Measurements from ENCODE around the gene CIT.

DNA sequence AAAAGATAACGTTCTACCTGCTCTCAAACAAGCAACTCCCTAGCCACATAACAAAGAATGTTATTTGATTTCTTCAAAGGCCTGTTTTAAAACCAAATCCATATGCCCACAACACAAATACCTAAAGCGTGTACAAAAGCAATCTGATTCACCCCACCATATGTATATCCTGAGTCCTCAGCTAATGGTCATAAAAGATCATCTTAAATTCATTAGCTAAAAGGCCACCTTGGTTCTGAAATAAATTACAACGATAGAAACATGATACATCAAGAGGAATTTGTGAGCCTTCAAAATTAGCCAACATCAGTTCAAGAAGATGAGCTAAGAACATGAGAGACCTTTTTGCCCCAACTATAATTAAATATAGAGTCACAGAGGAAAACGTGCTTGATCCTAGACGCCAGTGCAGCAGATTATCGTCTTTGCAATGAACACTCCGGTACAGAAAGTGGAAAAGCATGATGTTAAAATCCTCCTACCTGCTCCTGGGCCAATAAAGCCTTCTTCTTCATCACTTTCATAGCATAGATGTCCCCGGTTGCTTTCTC lies 20.0 kb downstream of the CIT start:
- TF ChIP-seq FOS (IDR thresholded peaks at IDR 0.05; ENCODE audit: borderline replicate concordance, insufficient read depth, low read length) (no peak), EZH2 (IDR thresholded peaks at IDR 0.05; ENCODE audit: borderline replicate concordance, low read depth, low read length, severe bottlenecking) (no peak), MYC (IDR thresholded peaks at IDR 0.05; ENCODE audit: low read depth, low read length) (no peak), POLR2A (IDR thresholded peaks at IDR 0.05; ENCODE audit: low read depth, low read length) (no peak), POLR2AphosphoS5 (IDR thresholded peaks at IDR 0.05; ENCODE audit: insufficient read depth, low read depth, low read length) (no peak), GATA2 (IDR thresholded peaks at IDR 0.05; ENCODE audit: insufficient read depth, insufficient read length, low read depth, low read length) (no peak)
- TF ChIP-seq, protein P1, sequence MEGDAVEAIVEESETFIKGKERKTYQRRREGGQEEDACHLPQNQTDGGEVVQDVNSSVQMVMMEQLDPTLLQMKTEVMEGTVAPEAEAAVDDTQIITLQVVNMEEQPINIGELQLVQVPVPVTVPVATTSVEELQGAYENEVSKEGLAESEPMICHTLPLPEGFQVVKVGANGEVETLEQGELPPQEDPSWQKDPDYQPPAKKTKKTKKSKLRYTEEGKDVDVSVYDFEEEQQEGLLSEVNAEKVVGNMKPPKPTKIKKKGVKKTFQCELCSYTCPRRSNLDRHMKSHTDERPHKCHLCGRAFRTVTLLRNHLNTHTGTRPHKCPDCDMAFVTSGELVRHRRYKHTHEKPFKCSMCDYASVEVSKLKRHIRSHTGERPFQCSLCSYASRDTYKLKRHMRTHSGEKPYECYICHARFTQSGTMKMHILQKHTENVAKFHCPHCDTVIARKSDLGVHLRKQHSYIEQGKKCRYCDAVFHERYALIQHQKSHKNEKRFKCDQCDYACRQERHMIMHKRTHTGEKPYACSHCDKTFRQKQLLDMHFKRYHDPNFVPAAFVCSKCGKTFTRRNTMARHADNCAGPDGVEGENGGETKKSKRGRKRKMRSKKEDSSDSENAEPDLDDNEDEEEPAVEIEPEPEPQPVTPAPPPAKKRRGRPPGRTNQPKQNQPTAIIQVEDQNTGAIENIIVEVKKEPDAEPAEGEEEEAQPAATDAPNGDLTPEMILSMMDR (IDR thresholded peaks at IDR 0.05; ENCODE audit: extremely low read depth in 1 of 2, insufficient read depth in 1 of 2, low read depth in 1 of 2, low read length in 2 of 2) = no peak
- TF ChIP-seq, protein P2, sequence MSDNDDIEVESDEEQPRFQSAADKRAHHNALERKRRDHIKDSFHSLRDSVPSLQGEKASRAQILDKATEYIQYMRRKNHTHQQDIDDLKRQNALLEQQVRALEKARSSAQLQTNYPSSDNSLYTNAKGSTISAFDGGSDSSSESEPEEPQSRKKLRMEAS (IDR thresholded peaks at IDR 0.05; ENCODE audit: insufficient read depth, insufficient read length) = no peak
